Thoracic aorta (tissue), 2 donors: Measurements from ENCODE around the gene DUSP7. TPM values are rescaled to one million over a fixed set of nuclear protein-coding genes. Genes with fewer than 3 reads are reported as not detected.
"Not testable (repeated sequence)": the region's sequence is repeated elsewhere in the genome, so short reads cannot be mapped to it uniquely, and the experiment has no call there.

Experiments
- ATAC-seq: fragments of 150-250 bp; one replicate; pipeline ENCODE4 v1.8.0; 2017; ENCODE audit warnings: low read depth; ENCODE audit not compliant: insufficient number of reproducible peaks, low FRiP score
- DNase-seq: peaks from one replicate; pipeline ENCODE4 v3.0.0-alpha.2; 2020; ENCODE audit warnings: low spot score
- H3K27ac ChIP-seq, 2 donors: fragments of 200-600 bp; sonication (generic); 1 replicate in 1 of 2; 2 replicates in 1 of 2; pipeline ENCODE4 v1.5.1; 2016; ENCODE audit warnings: mild to moderate bottlenecking in 2 of 2, moderate library complexity in 2 of 2
- H3K27me3 ChIP-seq: fragments of 200-600 bp; sonication (generic); replicated peaks from 2 replicates; pipeline ENCODE4 v1.6.0; 2016; ENCODE audit warnings: mild to moderate bottlenecking; ENCODE audit not compliant: insufficient read depth
- H3K36me3 ChIP-seq: fragments of 200-600 bp; sonication (generic); one replicate; pipeline ENCODE4 v1.5.1; 2016
- H3K4me1 ChIP-seq, 2 donors: fragments of 200-600 bp; sonication (generic); 1 replicate in 1 of 2; 2 replicates in 1 of 2; pipeline versions ENCODE4 v1.5.1 to v1.6.0; 2016; ENCODE audit warnings: low read depth in 2 of 2, mild to moderate bottlenecking in 1 of 2; ENCODE audit not compliant: control insufficient read depth in 1 of 2
- H3K4me3 ChIP-seq: fragments of 200-600 bp; sonication (generic); 2 replicates; pipeline ENCODE4 v1.5.1; 2016; ENCODE audit warnings: mild to moderate bottlenecking
- H3K9me3 ChIP-seq: fragments of 200-600 bp; sonication (generic); 2 replicates; pipeline ENCODE4 v1.5.1; 2016
- CTCF ChIP-seq: fragments of 200-600 bp; sonication (generic); IDR thresholded peaks from one replicate; pipeline ENCODE4 v1.5.1; 2019; ENCODE audit warnings: antibody characterized with exemption
- total RNA-seq, 2 donors: library from RNA; depleted of rRNA; stranded (reverse); fragments of >200 nt; gene quantifications; one replicate each; pipeline versions ENCODE4 v1.1.0 to v1.2.3, GENCODE V29; 2016

DUSP7 gene
- total RNA-seq, 2 donors from 2014 or later, result 41.1 to 42.2 TPM

DNA sequence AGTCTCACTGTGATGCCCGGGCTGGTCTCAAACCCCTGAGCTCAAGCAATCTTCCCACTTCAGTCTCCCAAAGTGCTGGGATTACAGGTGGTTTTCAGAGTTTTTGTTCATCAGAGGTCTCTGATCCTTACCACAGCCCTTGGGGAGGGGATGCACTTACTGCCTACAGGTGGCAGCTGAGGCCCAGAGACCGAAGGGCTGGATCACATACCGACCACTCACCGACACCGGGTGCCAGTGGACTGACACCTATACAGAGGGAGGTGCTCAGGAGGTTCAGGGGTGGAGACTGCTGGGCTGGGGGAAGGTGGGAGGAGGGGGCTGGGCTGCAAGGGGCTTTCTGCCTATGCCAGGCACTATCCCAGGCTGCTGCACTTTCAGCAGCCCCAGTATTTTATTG lies 19.5 kb downstream of the DUSP7 start:
- ATAC-seq, result no peak
- no peak for DNase-seq
- no peaks in the 10 kb centered on the region for H3K9me3 ChIP-seq
- H3K36me3 ChIP-seq, result no peaks in the 10 kb centered on the region
- peaks cover 7 to 25% of the 10 kb centered on the region in 2 donors for H3K4me1 ChIP-seq
- H3K4me3 ChIP-seq, result no peak overlapping the region
- H3K27ac ChIP-seq, result no peak overlapping the region
- H3K27me3 ChIP-seq, result no peaks in the 10 kb centered on the region
- no peak for TF ChIP-seq CTCF

- H3K4me1 ChIP-seq, result peaks cover 7 to 22% of the 10 kb centered on the region in 2 donors
- H3K27ac ChIP-seq, result no peak overlapping the region
- TF ChIP-seq CTCF, result no peak
- DNase-seq, result no peak
- no peaks in the 10 kb centered on the region for H3K36me3 ChIP-seq
- H3K4me3 ChIP-seq, result no peak overlapping the region
- ATAC-seq, result no peak
- no peaks in the 10 kb centered on the region for H3K9me3 ChIP-seq
- no peaks in the 10 kb centered on the region for H3K27me3 ChIP-seq
Measured at GRCh38 chr3:52036222-52036694, 20.1 kb downstream of the DUSP7 start.

DNA sequence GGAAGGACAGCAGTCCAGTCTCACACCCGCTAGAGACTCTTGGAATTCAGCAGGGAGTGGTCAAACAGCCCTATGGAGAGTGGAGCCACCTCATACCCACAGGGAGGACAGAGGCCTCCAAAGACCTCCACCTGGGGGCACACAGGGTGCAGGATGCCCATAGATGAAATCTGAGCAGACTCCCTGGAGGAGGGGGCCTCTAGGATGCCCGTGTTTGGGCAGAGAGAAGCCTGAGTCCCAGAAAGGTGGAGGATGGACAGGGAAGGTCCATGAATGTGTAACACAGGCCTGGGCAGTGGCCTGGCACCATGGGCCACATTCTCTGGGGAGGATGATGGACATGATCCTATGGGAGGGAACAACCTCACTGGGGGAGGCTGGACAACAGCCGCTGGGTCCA lies 21.7 kb downstream of the DUSP7 start:
- no peak for TF ChIP-seq CTCF
- Histone ChIP-seq H3K9me3 (no peaks in the 10 kb centered on the region), H3K36me3 (no peaks in the 10 kb centered on the region), H3K27me3 (no peaks in the 10 kb centered on the region), H3K27ac (no peak overlapping the region), H3K4me3 (no peak overlapping the region), H3K4me1 (peaks cover 3 to 6% of the 10 kb centered on the region in 2 donors)
- ATAC-seq (no peak), DNase-seq (no peak)

GRCh38 chr3:52034212-52034611 lies 22.2 kb downstream of the DUSP7 start:
- no peak for DNase-seq
- no peak for ATAC-seq
- no peaks in the 10 kb centered on the region for H3K9me3 ChIP-seq
- H3K4me1 ChIP-seq, result peaks cover 0 to 2% of the 10 kb centered on the region in 2 donors
- no peaks in the 10 kb centered on the region for H3K27me3 ChIP-seq
- no peak for TF ChIP-seq CTCF
- H3K36me3 ChIP-seq, result no peaks in the 10 kb centered on the region
- no peak overlapping the region for H3K4me3 ChIP-seq
- no peak overlapping the region for H3K27ac ChIP-seq

- H3K4me3 ChIP-seq, H3K27me3 ChIP-seq, H3K36me3 ChIP-seq, H3K27ac ChIP-seq, DNase-seq, H3K4me1 ChIP-seq, H3K9me3 ChIP-seq, ATAC-seq: not testable (repeated sequence)
Measured at GRCh38 chr3:52033748-52034147, 22.6 kb downstream of the DUSP7 start.

DNA sequence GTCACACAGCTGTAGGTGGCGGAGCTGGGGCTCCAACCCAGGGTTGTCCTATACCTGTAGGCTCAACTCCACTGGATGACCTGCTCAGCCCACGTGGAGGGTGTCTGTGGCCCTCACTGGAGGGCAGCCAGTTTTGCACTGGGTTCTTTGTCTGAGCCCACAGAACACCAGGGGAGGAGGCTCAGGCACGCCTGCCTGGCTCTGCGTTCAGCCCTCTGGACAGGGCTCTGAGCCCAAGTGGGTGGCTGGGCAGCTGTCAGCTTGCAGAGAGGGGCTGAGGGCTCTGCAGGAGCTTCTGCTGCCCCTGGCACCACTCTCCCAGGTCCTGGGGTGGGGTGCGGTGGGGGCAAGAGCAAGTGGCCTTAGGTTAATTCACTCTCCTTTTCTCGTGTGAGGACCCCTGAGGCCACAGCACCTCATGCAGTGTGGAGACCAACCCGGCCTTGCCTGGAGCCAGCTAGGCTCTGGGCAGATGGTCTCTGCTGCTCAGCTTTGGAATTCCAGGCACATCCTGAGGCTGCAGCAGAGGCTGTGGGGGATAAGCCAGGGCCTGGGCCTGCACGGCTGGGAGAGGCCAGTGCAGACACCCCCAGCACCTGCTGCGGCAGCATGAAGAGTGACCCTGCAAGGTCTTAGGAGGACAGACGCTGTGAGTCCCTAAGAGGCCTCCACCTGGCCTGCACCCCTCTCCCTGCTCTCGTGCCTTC lies 23.5 kb downstream of the DUSP7 start:
- no peak for DNase-seq
- Histone ChIP-seq H3K9me3 (no peaks in the 10 kb centered on the region), H3K4me3 (no peak overlapping the region), H3K36me3 (no peaks in the 10 kb centered on the region), H3K4me1 (no peaks in the 10 kb centered on the region), H3K27me3 (no peaks in the 10 kb centered on the region), H3K27ac (no peak overlapping the region)
- TF ChIP-seq CTCF, result no peak
- ATAC-seq, result no peak
